HuH-7 (cell line): ENCODE results near the gene SLC2A8.

ENCODE experiments used
- DNase-seq: peaks from one replicate; pipeline ENCODE4 v3.0.0; 2011; ENCODE audit warnings: low spot score

SLC2A8 gene

DNA sequence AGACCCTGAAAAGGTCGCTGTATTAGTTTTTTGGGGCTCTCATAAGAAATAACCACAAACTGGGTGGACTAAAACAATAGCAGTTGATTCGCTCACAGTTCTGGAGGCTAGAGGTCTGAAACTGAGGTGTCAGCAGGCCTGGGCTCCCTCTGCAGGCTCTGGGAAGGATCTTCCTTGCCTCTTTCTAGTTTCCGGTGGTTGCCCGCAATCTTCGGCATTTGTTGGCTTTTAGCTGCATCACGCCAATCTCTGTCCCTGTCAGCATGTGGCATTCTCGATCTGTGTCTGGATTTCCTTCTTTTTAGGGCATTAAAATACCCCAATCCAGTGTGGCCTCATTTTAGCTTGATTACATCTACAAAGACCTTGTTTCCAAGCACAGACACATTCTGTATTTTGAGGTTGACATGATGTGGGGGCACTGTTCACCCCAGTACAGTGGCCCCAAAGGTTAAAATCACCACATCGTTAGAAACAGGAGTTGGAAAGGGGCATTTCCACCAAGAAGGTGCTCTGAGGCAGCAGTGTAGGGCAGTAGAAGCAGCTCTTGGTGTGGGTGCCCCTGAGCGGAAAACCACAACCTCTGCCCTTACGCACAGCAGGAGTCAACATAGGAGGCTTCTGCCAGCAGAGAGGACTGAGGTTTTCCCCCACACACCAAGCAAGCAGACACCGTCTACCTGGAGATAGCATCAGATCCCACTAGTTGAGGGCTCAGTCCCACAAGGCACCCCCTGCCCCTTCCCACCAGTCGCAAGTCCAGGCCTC lies 40.7 kb downstream of the SLC2A8 start:
- no peak for DNase-seq

DNA sequence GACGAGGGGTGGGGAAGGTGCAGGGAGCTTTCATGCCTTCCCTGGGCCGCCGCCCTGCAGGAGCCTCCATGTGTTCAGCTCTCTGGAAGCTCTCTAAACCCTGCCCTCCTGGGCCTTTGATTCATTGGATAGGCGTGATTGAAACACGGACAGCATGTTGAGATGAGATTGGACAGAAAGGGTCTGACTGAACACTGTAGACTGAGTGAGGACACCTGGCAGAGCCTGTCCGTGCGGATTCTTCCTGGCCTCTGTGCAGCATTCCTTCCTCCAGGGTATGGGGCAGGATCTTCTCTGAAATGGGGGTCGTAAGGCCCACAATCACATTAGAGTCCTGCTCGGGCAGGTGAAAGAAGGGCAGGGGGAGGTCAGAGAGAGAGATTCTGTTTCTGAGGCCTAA lies 41.4 kb downstream of the SLC2A8 start:
- DNase-seq: no peak

DNA sequence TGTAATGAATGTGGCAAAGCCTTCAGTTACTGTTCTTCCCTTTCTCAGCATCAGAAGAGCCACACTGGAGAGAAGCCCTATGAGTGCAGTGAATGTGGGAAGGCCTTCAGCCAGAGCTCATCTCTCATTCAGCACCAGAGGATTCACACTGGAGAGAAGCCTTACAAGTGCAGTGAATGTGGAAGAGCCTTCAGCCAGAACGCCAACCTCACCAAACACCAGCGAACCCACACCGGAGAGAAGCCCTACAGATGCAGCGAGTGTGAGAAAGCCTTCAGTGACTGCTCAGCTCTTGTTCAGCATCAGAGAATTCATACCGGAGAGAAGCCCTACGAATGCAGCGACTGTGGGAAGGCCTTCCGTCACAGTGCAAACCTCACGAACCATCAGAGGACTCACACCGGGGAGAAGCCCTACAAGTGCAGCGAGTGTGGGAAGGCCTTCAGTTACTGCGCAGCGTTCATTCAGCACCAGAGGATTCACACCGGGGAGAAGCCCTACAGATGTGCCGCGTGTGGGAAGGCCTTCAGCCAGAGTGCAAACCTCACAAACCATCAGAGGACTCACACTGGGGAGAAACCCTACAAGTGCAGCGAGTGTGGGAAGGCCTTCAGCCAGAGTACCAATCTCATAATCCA lies 47.4 kb downstream of the SLC2A8 start:
- no peak for DNase-seq

- no peak for DNase-seq
Observed at GRCh38 chr9:127444921-127445850, 48.2 kb downstream of the SLC2A8 start.

DNA sequence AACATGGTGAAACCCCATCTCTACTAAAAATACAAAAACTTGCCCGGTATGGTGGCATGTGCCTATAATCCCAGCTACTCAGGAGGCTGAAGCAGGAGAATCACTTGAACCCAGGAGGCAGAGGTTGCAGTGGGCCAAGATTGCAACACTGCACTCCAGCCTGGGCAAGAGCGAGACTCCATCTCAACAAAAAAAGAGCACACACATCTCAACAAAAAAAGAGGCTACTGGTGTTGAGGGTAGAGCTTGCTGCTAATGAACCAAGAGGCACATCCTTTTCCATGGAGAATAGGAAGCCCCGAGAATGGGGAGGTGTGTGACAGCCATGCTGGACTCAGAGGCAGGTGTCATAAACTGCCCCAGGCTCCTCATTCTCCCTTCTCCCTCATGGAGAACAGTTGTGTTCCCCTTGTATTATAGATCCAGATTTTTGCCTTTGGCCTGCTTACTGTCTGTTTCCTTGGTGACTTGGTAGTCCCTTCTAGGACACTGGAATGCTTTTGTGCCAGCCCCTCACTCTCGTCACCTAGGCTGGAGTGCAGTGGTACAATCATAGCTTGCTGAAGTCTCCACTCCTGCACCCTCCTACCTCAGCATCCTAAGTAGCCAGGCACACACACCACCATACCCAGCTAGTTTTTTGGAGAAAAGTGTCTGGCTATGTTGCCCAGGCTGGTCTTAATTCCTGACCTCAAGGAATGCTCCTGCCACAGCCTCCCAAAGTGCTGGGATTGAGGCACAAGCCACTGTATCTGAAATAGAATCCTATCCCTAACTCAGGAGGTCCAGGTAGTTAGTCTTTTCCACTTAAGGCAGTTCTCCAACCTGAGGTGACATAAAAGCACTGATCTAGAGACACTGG lies 49.1 kb downstream of the SLC2A8 start:
- no peak for DNase-seq

DNA sequence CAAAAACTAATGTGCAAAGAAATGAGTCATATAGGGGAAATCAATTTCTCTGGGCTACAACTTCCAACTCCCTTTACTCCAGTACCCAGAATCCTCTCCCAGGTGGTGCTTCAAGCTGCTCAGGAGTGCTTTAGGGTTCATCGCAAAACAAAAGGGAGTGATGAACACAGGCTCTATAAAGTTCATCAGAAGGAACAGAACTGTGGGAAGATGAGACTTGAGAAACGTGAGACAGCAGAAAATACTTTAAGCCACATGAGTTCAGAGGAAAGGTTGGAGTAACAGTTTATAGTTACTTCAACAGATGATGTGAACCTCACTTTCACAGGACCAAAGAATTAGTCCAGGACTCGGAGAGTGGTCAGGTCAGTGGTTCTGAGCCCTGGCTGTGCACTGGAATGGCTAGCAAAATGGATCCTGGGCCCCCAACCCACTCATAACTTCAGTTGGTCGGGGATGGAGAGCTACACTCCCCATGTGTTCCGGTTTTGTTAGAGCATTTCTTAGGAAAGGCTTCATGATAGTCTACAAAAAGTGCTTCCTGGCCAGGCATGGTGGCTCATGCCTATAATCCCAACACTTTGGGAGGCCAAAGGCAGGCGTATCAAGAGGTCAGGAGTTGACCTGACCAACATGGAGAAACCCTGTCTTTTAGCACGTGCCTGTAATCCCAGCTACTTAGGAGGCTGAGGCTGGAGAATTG lies 49.9 kb downstream of the SLC2A8 start:
- DNase-seq: no peak

DNA sequence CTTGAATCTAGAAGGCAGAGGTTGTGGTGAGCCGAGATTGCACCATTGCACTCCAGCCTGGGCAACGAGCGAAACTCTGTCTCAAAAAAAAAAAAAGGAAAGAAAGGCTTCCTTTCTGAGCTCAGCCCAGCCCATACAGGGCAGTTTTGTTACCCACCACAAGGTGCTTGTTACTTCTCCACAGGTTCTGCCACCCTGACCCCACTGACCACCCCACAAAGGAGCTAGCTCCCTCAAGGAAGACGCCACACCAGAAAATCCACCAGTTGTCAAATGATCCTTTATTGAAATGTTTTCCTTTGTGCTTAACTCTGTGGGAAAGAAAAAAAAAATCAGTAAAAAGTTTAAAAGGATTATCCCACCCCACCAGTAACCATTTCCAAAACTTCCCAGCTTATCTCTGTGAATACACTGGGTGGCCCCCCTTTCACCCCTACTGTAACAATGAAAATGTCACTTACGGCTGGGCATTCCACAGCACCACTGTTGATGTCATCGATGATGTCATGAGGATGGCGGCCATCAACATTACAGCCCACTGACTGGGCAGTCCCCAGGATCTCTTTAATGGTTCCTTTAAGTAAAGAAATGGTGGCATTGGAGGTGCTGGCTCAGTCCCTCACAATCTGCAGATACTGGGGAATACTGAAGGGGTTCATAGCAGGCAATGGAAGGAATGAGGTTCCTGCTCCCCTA lies 50.6 kb downstream of the SLC2A8 start:
- no peak for DNase-seq

DNA sequence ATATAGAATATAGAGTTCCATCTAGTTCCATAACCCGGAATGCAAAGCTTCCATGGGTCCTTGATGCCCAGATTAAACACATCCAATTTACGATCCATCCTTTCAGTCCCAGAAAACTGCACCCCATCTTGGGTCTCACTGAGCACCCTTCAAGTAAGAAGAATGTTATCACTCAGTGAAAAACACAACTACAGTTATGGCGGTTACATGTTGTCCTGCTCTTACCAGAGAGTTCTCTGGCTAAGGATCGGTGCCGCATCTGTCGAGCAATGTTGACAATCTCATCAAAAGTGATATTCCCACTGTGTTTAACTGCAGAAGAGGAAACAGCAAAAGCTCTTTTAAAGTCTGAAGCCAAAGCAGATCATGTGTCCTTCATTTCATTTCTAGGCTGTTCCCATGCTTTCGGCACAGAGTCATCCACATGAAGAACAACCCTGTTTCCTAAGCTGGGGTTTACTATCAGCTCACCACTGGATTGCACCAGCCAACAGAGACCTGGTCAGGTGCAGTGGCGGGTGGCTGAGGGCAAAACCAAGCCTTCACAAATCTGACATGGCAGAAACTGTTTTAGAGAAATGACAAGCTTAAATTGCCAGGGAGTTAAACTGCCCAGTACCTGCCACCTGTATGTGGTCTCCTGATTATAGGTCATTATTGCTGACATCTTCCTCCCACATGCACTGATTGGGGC lies 51.3 kb downstream of the SLC2A8 start:
- DNase-seq: no peak

DNA sequence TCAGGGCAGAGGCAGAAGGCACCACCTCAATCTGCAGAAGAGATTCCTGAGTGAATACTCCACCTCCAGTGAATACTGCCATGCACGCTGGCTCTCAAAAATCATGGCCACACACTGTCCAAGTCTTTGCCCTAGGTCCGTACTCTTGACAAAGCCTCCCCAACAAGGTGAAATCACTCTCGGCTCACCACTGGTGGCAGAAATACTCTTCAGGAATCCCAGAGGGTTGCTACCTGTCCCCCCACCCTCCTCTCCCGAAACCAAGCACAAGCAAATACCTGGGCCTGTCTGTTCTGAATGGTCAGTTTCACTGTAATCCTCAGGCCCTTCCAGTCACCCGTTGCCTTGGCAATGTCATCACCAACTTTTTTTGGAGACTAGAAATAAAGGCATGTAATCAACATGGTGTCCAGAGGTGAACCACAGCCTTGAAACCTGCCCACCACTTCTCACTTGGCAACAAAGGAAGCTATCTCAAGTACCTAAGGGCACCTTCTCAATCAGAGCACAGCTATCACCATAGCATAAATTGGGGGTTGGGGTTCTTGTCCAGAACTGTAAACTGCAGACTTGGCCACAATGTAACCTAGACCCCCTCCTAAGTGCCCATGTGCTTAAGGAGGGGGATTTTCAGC lies 52.5 kb downstream of the SLC2A8 start:
- DNase-seq: no peak

DNA sequence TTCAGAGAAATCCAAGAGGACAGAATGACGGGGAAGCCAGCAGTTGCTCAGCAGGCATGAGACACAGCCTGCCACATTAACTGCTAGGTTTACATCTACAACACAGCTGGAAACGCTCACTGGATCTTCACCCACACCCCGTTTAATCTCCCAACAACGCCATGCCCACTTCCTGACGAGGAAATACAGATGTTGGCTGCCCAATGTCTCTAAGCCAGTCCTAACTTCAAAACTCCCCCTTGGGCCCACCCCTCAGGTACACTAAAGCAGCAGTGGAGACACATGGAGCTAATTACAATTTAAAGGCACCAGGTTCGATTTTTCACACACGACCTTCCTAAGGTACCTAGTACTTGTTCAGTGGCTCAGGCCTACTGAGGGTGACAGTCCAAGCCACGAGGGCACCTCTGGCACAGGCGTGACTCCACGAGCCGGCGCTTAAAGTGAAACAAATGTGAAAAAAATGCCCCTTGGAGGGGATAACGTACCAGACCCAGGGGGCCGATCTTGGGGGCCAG lies 53.3 kb downstream of the SLC2A8 start:
- DNase-seq: no peak

DNA sequence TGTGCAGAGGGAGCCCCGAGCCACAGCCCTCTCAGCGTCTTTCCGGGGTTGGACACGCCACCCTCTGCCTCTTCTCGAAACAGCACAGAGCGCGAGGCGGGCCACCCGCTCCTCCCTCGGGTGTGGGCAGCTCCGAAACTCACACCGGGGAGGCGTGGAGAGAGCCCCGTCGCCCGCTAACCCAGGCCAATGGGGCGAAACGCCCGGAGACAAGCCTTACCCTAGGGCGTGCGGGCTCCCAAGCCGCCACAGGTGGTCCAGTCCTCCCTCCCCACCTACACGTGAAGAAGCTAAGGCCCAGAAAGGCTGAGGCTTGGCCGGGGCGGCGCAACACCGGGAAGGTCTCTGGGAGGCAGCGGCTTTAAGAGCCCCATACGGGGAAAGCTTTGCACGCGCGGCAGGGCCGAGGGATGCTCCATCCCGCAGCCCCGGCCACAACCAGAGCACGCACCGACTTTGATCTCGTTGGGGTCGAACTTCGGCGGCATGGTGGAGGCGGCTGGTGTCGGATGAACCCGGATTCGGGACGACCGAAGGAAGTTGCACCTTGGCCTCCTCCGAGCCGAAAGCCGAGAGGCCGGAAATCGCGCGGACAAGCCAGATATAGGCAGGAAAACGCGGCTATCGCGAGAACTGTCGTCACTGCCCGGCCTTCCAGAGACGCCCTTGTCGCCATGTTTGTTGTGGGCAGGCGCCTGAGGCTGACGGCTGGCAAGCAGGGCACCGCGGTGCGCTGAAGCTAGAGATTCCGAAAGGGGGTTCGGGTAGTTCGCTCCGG lies 54.0 kb downstream of the SLC2A8 start, which contains the start of the genes LRSAM1 and RPL12:
TSS of gene LRSAM1 (plus strand) at position 681 of the 778 bp plus-strand sequence. CDS start 3,018 bp downstream, outside the sequence.
TSS of gene RPL12 (minus strand) at position 577 of the 778 bp plus-strand sequence. CDS start at position 488, 89 bp downstream.
- peak; percentile 91 for DNase-seq

- no peak for DNase-seq
Observed at GRCh38 chr9:127451608-127451857, 54.6 kb downstream of the SLC2A8 start.

- DNase-seq: peak; percentile 50
Observed at GRCh38 chr9:127451858-127452656, 55.1 kb downstream of the SLC2A8 start.

GRCh38 chr9:127452691-127453090 lies 55.7 kb downstream of the SLC2A8 start:
- peak; percentile 53 for DNase-seq

DNA sequence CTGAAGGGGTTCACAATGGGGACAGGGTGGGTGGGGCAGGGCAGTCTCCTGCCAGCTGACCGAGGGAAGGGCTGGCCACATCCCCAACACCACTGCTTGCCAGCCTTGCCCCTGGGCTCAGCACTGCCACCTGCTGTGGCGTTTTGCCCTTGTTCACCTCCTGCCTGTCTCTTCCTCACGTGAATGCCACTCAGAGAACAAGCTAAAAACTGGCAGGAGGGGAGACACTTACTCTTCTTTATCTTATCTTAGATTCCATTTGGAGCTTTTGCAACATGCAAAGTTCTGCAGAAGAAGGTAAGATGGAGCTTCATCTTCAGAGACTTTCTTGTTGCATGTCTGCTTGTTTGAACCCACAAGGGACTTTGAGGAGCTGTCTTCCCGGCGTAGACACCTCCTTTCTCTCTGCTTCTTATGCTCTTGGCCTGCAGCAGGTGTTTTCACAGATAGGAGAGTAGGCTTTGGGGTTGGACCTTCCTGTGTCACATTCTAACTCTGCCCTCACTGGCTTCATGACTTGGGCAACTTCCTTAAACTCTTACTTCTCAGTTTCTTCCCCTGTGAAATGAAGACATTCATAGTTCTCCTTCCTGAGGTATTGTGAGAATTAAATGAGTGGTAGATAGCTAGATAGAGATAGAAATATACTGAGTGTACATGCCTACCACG lies 58.5 kb downstream of the SLC2A8 start:
- DNase-seq: no peak

- DNase-seq: no peak
Observed at GRCh38 chr9:127457191-127457878, 60.4 kb downstream of the SLC2A8 start.
